Neural cell (in vitro differentiated cells): ENCODE data around the gene TXNL4A. TPM values are rescaled to one million over a fixed set of nuclear protein-coding genes. Genes with fewer than 3 reads are reported as not detected.

ENCODE experiments used
- H2AFZ ChIP-seq: fragments of 200-600, 300-800 bp; sonication (generic), shearing (Covaris generic); 2 replicates; pipeline ENCODE4 v1.6.0; 2014; ENCODE audit warnings: low read depth, mild to moderate bottlenecking, antibody characterized with exemption, low read length, moderate library complexity
- H3F3A ChIP-seq: fragments of 200-600 bp; shearing (Covaris generic); 2 replicates; pipeline ENCODE4 v1.6.1; 2016; ENCODE audit warnings: mild to moderate bottlenecking, moderate library complexity, mixed read lengths, antibody characterized with exemption, low read length; ENCODE audit not compliant: insufficient read depth, poor library complexity, severe bottlenecking
- H3K27ac ChIP-seq: fragments of 200-600, 300-800 bp; sonication (generic), shearing (Covaris generic); 2 replicates; pipeline ENCODE4 v1.5.1; 2014; ENCODE audit warnings: mild to moderate bottlenecking, low read length, moderate library complexity
- H3K27me3 ChIP-seq: fragments of 300-800, 200-600 bp; sonication (generic), shearing (Covaris generic); 2 replicates; pipeline ENCODE4 v1.6.0; 2014; ENCODE audit warnings: mild to moderate bottlenecking, low read depth, low read length, moderate library complexity; ENCODE audit not compliant: insufficient read depth
- H3K36me3 ChIP-seq: fragments of 300-800, 200-600 bp; sonication (generic), shearing (Covaris generic); 2 replicates; pipeline ENCODE4 v1.5.1; 2014; ENCODE audit warnings: mild to moderate bottlenecking, antibody characterized with exemption, low read length, moderate library complexity; ENCODE audit not compliant: insufficient read depth
- H3K4me2 ChIP-seq: fragments of 300-800, 200-600 bp; sonication (generic), shearing (Covaris generic); 2 replicates; pipeline ENCODE4 v1.6.0; 2014; ENCODE audit warnings: mild to moderate bottlenecking, low read length
- H3K4me3 ChIP-seq: fragments of 300-800, 200-600 bp; sonication (generic), shearing (Covaris generic); 2 replicates; pipeline ENCODE4 v1.5.1; 2014; ENCODE audit warnings: mild to moderate bottlenecking, low read length, moderate library complexity
- H3K79me2 ChIP-seq: fragments of 200-600 bp; shearing (Covaris generic); replicated peaks from 2 replicates; pipeline ENCODE4 v1.6.0; 2014; ENCODE audit warnings: mild to moderate bottlenecking, low read length, moderate library complexity; ENCODE audit not compliant: insufficient read depth
- H3K9ac ChIP-seq: fragments of 300-800, 200-600 bp; sonication (generic), shearing (Covaris generic); 2 replicates; pipeline ENCODE4 v1.6.1; 2016; ENCODE audit warnings: mild to moderate bottlenecking, low read length, mixed read lengths
- H3K9me2 ChIP-seq: fragments of 200-600 bp; shearing (Covaris generic); 2 replicates; pipeline ENCODE4 v1.6.1; 2016; ENCODE audit warnings: mild to moderate bottlenecking, low read length, mixed read lengths; ENCODE audit not compliant: insufficient read depth
- H3K9me3 ChIP-seq: fragments of 200-600, 300-800 bp; sonication (generic), shearing (Covaris generic); 2 replicates; pipeline ENCODE4 v1.6.1; 2016; ENCODE audit warnings: mild to moderate bottlenecking, mixed run types, low read length, moderate library complexity, mixed read lengths
- H4K20me1 ChIP-seq: fragments of 200-600 bp; shearing (Covaris generic); 2 replicates; pipeline ENCODE4 v1.6.1; 2016; ENCODE audit warnings: mild to moderate bottlenecking, mixed run types; ENCODE audit not compliant: insufficient read depth
- CTCF ChIP-seq: fragments of 450-650 bp; IDR thresholded peaks from 2 replicates; pipeline ENCODE4 v1.5.1; 2014; ENCODE audit warnings: antibody characterized with exemption, mild to moderate bottlenecking, moderate library complexity; ENCODE audit not compliant: poor library complexity, severe bottlenecking
- EP300 ChIP-seq: fragments of 450-650 bp; conservative IDR thresholded peaks from 2 replicates; pipeline ENCODE4 v1.6.1; 2014; ENCODE audit warnings: antibody characterized with exemption, mild to moderate bottlenecking, moderate library complexity; ENCODE audit not compliant: poor library complexity, severe bottlenecking
- EZH2 ChIP-seq: fragments of 200-600, 300-800 bp; shearing (Covaris generic), sonication (generic); IDR thresholded peaks from 2 replicates; pipeline ENCODE4 v1.6.1; 2014; ENCODE audit warnings: antibody characterized with exemption, low read length, borderline replicate concordance, mild to moderate bottlenecking; ENCODE audit not compliant: insufficient read depth, poor library complexity, severe bottlenecking
- MXI1 ChIP-seq: fragments of 450-650 bp; conservative IDR thresholded peaks from 2 replicates; pipeline ENCODE4 v1.6.1; 2014; ENCODE audit warnings: antibody characterized with exemption, mild to moderate bottlenecking; ENCODE audit not compliant: poor library complexity, severe bottlenecking
- POLR2AphosphoS5 ChIP-seq: IDR thresholded peaks from 2 replicates; pipeline ENCODE4 v1.6.1; 2012
- RAD21 ChIP-seq: fragments of 450-650 bp; conservative IDR thresholded peaks from 2 replicates; pipeline ENCODE4 v1.6.1; 2014; ENCODE audit warnings: antibody characterized with exemption, mild to moderate bottlenecking, moderate library complexity
- REST ChIP-seq: IDR thresholded peaks from 2 replicates; pipeline ENCODE4 v1.6.1; 2012; ENCODE audit warnings: borderline replicate concordance
- SMC3 ChIP-seq: fragments of 450-650 bp; conservative IDR thresholded peaks from 2 replicates; pipeline ENCODE4 v1.6.1; 2014; ENCODE audit warnings: antibody characterized with exemption, mild to moderate bottlenecking, moderate library complexity; ENCODE audit not compliant: poor library complexity
- TAF1 ChIP-seq: IDR thresholded peaks from 2 replicates; pipeline ENCODE4 v1.6.1; 2012; ENCODE audit warnings: low read depth
- polyA plus RNA-seq: library from polyadenylated mRNA; depleted of rRNA; stranded (reverse); fragments of >200 nt; gene quantifications from 2 replicates; pipeline ENCODE4 v1.2.3, GENCODE V29; 2014

The TXNL4A gene
- polyA plus RNA-seq, 1 donor from 2014 or later = 163 TPM

- peaks cover 4% of the 10 kb centered on the region for H3K9me3 ChIP-seq
- no peaks in the 10 kb centered on the region for H3K36me3 ChIP-seq
- H3K79me2 ChIP-seq = no peaks in the 10 kb centered on the region
- no peak overlapping the region for H2AFZ ChIP-seq
- H3K27me3 ChIP-seq = no peaks in the 10 kb centered on the region
- no peak overlapping the region for H3K4me2 ChIP-seq
- no peak overlapping the region for H3K9ac ChIP-seq
- H3K27ac ChIP-seq = no peak overlapping the region
- H3K4me3 ChIP-seq = no peak overlapping the region
- H3K9me2 ChIP-seq = no peaks in the 10 kb centered on the region
- TF ChIP-seq SMC3 (no peak), TAF1 (no peak), RAD21 (no peak), MXI1 (no peak), REST (no peak), EZH2 (no peak), POLR2AphosphoS5 (no peak), CTCF (no peak), EP300 (no peak)
- H4K20me1 ChIP-seq = no peaks in the 10 kb centered on the region
- no peaks in the 10 kb centered on the region for H3F3A ChIP-seq
Observed at GRCh38 chr18:80004600-80005342, 16.4 kb upstream of the TXNL4A start.

- no peak overlapping the region for H2AFZ ChIP-seq
- H3K4me3 ChIP-seq = no peak overlapping the region
- TF ChIP-seq REST (no peak), EZH2 (no peak), POLR2AphosphoS5 (no peak), EP300 (no peak), MXI1 (no peak), RAD21 (no peak), TAF1 (no peak), CTCF (no peak), SMC3 (no peak)
- H3F3A ChIP-seq = no peaks in the 10 kb centered on the region
- H3K79me2 ChIP-seq = no peaks in the 10 kb centered on the region
- H3K9ac ChIP-seq = no peak overlapping the region
- no peak overlapping the region for H3K27ac ChIP-seq
- no peaks in the 10 kb centered on the region for H3K9me3 ChIP-seq
- no peaks in the 10 kb centered on the region for H3K27me3 ChIP-seq
- H4K20me1 ChIP-seq = no peaks in the 10 kb centered on the region
- no peaks in the 10 kb centered on the region for H3K36me3 ChIP-seq
- no peaks in the 10 kb centered on the region for H3K9me2 ChIP-seq
- no peak overlapping the region for H3K4me2 ChIP-seq
Observed at GRCh38 chr18:80002468-80002867, 14.1 kb upstream of the TXNL4A start.
